ENCODE results near the gene KLHDC2.

KLHDC2 gene

DNA sequence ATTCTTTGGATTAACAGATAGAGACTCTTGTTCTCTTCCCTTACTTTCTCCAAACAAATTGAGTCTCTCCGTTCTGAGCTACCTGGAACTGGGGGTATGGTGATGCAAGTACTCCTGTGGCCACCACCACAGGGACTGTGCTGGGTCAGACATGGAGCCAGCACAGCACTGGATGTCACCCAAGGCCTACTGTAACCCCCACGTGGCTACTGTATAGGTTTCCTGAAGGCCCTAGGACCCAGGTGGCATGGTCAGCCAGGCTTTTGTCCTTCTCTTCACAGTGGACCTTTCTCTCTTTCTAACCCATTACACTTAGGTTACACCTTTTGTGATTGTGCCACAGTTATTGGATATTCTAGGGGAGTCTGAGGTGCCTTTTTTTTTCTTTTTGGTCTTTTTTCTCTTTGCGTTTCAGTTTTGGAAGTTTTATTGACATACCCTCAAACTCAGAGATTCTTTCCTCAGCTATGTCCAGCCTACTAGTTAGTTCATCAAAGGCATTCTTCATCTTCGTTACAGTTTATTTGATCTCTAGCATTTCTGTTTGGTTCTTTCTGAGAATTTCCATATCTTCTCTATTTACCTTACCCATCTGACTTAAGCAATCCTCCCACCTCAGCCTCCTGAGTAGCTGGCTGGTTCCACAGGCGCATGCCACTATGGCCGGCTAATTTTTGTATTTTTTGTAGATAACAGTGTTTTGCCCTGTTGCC lies 6.0 kb upstream of the KLHDC2 start:
- H3K9me3 ChIP-seq: no peaks in the 10 kb centered on the region
- intact Hi-C loops (cut with DNase I; ENCODE audit: low total_unique reads): no loop called here
- TF ChIP-seq, protein P1, sequence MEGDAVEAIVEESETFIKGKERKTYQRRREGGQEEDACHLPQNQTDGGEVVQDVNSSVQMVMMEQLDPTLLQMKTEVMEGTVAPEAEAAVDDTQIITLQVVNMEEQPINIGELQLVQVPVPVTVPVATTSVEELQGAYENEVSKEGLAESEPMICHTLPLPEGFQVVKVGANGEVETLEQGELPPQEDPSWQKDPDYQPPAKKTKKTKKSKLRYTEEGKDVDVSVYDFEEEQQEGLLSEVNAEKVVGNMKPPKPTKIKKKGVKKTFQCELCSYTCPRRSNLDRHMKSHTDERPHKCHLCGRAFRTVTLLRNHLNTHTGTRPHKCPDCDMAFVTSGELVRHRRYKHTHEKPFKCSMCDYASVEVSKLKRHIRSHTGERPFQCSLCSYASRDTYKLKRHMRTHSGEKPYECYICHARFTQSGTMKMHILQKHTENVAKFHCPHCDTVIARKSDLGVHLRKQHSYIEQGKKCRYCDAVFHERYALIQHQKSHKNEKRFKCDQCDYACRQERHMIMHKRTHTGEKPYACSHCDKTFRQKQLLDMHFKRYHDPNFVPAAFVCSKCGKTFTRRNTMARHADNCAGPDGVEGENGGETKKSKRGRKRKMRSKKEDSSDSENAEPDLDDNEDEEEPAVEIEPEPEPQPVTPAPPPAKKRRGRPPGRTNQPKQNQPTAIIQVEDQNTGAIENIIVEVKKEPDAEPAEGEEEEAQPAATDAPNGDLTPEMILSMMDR (IDR thresholded peaks at IDR 0.05): no peak
- H3K4me1 ChIP-seq: peaks cover 0 to 4% (median 2%) of the 10 kb centered on the region in 4 donors
- H3K27ac ChIP-seq: no peak overlapping the region
- no peaks in the 10 kb centered on the region for H3K27me3 ChIP-seq
- DNase-seq: no peak
- peaks cover 0 to 11% (median 0%) of the 10 kb centered on the region in 3 donors for H3K36me3 ChIP-seq
- no peak overlapping the region for H3K4me3 ChIP-seq

DNA sequence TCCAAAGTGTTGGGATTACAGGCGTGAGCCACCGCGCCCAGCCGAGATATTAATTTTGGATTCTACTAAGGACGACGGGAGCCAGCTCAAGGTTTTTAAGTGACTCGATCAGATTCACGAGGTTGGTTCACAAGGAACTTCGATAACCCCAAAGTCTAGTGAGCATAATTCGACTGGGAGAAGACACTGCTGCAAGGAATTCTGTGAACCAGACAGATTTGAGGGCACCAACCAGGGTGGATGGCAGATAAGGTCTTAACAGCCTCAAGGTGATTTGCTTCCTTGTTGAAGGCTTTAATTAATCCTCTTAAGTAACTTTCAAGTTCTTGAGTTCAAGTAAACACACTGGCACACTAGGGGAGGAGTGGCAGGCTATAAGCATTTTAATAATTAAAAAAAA lies 1.1 kb upstream of the KLHDC2 start:
- Histone ChIP-seq H3K27me3 (no peaks in the 10 kb centered on the region), H3K36me3 (peaks cover 0 to 15% (median 1%) of the 10 kb centered on the region in 3 donors), H3K9me3 (no peaks in the 10 kb centered on the region), H3K27ac (peak overlapping the region; percentile 94 to 98), H3K4me1 (peaks cover 0 to 29% (median 23%) of the 10 kb centered on the region in 4 donors), H3K4me3 (peak overlapping the region; percentile 88 to 96)
- no peak for DNase-seq
- intact Hi-C loops (cut with DNase I; ENCODE audit: low total_unique reads): loop anchor here (5.0 kb wide), 1 partner anchor 75 kb away; the partner anchor contains the start of gene KLHDC1
- TF ChIP-seq, protein P1 (IDR thresholded peaks at IDR 0.05): no peak

DNA sequence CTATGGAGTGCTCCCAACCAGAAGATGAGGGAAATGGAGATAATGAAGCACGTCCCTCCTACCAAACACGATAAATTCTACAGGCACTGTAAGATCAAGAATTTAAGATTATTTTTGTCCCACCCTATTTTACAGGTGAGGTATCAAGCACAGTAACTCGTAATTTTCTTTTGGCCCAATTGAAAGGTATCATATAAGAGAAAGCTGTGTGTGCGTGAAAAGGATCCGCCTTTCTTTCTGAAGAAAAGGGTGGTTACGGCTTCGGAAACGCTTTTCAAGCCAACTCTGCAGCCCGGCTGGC lies 733 bp upstream of the KLHDC2 start:
- Histone ChIP-seq H3K4me3 (peak overlapping the region; percentile 88 to 96), H3K4me1 (peaks cover 0 to 29% (median 23%) of the 10 kb centered on the region in 4 donors), H3K36me3 (peaks cover 0 to 19% (median 5%) of the 10 kb centered on the region in 3 donors), H3K9me3 (no peaks in the 10 kb centered on the region), H3K27ac (peak overlapping the region; percentile 94 to 98), H3K27me3 (no peaks in the 10 kb centered on the region)
- intact Hi-C loops (cut with DNase I; ENCODE audit: low total_unique reads): loop anchor here (5.0 kb wide), 1 partner anchor 75 kb away; the partner anchor contains the start of gene KLHDC1
- TF ChIP-seq, protein P1 (IDR thresholded peaks at IDR 0.05): no peak
- no peak for DNase-seq

DNA sequence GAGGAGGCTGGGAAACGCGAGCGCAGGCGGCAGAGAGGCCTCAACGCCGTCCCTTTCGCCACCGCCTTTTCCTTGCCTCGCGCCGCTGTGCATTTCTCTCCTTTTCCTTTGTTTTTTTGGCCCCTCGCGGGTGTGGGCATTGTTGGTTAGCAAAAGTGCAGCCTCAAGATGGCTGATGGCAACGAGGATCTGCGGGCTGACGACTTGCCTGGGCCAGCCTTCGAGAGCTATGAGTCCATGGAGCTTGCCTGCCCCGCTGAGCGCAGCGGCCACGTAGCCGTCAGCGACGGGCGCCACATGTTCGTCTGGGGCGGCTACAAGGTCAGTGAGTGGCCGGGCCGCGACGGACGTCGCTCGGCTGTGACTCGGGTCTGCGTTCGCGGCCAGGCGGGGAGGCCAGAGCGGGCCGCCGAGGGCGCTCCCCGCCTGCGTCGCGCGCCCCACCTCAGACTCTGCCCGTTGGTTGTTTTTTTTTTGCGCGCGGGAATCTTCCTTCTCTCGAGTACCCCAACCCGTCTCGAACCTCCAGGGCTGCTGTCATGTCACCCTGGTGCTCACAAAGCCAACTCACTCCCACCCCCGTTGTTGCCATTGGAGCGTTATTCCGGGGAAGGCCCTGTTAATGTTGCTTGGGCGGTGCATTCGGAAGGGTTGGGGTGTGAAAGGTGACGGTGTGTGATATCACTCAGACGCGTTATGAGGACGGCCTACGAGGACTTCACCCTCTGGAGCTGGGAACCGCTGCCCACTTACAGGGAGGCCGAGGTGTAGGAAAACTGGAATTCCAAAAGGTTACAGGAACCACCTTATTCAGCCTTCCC lies 558 bp downstream of the KLHDC2 start:
- Histone ChIP-seq H3K27ac (peak overlapping the region; percentile 94 to 98), H3K4me3 (peak overlapping the region; percentile 88 to 96), H3K27me3 (no peaks in the 10 kb centered on the region), H3K9me3 (no peaks in the 10 kb centered on the region), H3K36me3 (peaks cover 5 to 24% (median 9%) of the 10 kb centered on the region in 3 donors), H3K4me1 (peaks cover 0 to 29% (median 23%) of the 10 kb centered on the region in 4 donors)
- DNase-seq: peak; percentile 49 to 79
- intact Hi-C loops (cut with DNase I; ENCODE audit: low total_unique reads): loop anchor here (2.0 to 5.0 kb wide), 2 partner anchors 76 to 134 kb away; partner anchors contain the start of genes DNAAF2 and KLHDC1
- TF ChIP-seq, protein P1 (IDR thresholded peaks at IDR 0.05): no peak

DNA sequence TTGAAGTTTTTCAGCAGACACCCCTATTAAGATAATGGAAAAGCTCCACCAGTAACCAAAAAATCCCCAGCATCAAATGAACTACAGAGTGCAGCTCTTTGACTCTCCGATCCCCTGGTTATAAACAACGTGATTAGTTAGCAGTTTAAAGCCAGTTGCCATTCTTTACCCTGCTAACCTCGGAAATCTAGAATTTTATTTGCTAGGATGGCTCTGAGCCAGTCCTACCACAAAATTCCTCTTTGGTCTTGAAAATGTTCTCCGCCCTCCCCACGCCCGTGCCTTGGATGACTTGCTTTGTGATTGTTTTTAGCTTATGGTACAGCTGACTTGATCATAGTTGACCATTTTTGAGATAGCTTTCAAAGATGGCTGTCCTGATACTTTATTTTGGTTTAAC lies 1.2 kb downstream of the KLHDC2 start:
- peak overlapping the region; percentile 88 to 96 for H3K4me3 ChIP-seq
- peak overlapping the region; percentile 94 to 98 for H3K27ac ChIP-seq
- TF ChIP-seq, protein P1 (IDR thresholded peaks at IDR 0.05): no peak
- H3K9me3 ChIP-seq: no peaks in the 10 kb centered on the region
- H3K36me3 ChIP-seq: peaks cover 8 to 25% (median 16%) of the 10 kb centered on the region in 3 donors
- H3K27me3 ChIP-seq: no peaks in the 10 kb centered on the region
- DNase-seq: no peak
- intact Hi-C loops (cut with DNase I; ENCODE audit: low total_unique reads): loop anchor here (2.0 to 5.0 kb wide), 2 partner anchors 77 to 134 kb away; partner anchors contain the start of genes DNAAF2 and KLHDC1
- H3K4me1 ChIP-seq: peaks cover 0 to 29% (median 23%) of the 10 kb centered on the region in 4 donors

Measured in tibial artery (tissue), 4 donors.